HG02840 (cell line): ENCODE data around the gene MYH3.

Experiments used
- ATAC-seq: cut with Tn5 transposase; IDR thresholded peaks from one replicate; pipeline ENCODE4 v1.9.1; 2021; ENCODE audit warnings: mild to moderate bottlenecking, moderate library complexity, moderate number of reproducible peaks; ENCODE audit not compliant: unreplicated experiment, low FRiP score

The MYH3 gene

DNA sequence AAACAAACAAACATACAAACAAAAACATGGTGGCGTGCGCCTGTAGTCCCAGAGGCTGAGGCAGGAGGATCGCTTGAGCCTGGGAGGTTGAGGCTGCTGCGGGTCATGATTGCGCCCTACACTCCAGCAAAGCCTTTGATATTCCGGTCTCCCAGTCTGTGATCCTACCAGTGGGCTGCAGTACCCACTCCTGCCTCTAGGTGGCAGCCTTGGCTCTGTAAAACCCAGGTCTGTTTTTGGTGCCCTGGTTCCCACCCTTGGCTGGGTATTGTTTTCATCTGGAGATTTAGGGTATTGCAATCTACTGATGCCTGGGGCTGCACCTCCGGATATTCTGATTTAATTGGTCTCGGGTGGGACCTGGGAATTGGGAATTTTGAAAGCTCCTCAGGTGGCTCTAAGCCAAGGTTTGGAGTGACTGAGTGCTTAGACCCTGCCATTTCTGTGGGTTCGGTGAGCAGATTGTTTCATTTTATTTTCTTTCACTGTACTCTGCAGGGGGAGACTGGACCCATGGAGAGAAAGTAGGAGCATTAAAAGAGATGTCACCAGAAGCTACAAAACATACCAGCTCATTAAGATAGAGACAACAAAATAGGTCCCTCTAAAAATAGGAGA lies 40.5 kb downstream of the MYH3 start:
- ATAC-seq, result no peak

DNA sequence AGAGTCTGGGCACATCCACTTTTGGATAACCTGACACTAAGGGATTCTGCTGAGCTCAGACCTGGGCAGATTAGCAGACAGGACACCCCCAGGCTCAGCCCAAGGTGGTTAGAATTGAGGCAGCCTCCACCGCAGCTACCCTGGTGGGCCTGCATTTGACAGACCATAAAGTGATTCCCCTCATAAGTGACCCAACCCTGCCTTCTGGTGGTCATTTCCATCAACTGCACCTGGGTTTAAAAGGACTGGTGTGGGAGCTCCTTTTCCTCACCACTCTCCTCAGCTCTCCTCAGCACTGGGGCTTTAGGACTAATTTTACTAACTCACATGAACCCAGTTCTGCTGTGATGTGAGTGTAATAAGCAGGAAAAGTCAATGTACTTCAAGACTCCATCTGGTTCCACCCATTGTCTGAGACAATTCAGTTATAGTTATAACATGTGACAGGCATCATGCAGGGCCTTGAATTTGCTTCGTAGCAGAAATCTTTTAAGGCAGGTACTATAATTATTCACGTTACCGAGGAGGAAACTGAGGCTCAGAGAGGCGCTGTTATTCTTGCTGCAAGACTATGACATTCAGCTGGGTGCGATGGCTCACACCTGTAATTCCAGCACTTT lies 42.5 kb downstream of the MYH3 start:
- ATAC-seq, result no peak

DNA sequence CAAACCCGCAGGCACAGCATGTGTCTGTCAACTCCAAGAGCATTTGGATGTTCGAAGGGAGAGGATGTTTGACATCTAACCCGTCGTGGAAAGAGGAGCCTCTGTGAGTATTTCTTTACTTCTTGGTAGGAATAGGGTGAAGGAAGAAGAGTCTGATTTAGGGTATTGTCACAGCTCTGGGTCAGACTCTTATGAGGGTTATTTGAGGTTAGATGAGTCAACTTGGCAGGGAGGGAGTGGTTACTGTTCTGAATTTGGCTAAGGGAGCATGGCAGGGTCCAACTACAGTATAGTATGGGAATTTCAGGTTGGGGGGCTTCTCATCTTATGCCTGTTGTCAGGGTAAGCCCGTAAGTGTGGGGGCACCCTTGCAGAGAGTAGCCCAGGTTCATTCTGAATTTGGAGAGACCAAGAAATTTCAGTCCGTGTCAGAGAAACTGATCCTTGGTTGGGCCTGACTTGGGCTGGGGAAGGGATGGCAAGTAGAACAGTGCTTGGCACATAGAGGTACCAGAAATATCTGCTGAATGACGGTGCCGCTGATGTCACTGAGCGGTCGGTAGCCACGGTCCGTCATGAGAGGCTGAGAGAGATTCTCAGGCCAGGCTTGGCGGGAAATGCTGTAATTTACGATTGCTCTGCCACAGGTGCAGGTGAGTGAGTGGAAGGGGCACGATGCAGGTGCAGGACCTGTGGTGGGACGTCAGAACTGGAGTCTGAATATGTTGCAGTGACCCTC lies 43.2 kb downstream of the MYH3 start:
- ATAC-seq, result no peak

DNA sequence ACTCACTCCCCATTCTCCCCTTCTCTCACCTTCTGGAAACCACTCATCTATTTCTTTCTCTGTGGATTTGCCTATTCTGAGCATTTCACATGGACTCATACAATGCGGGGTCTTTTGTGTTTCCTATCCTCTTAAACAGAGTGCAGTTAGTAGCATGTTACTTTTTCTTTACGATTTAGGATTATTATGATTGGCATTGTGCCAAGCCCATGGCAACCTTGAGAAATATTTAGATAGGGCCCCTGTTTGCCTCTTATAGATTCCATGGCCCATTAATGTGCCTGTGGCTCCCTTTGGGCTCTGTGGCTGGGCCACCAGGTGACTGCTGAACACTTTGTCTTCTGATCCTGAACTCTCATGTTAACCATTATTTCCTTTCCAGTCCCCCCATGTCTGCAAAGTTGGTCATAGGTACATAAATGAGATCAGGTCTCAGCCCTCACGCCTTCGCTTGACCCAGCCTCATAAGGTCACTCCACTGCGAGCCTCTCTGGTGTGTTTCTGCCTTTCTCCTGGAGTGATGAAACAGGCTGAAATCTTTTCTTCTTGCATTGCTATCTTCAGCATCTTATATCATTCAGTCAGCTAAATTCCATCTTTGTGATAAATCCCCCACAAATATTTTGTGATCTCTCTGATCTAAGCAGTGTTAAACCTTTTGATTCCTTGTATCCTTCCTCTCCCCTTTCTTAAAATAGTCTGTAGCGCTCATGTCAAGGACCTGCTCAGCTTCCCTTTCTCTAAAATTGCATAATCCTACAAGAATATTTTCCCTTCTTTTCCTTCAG lies 44.0 kb downstream of the MYH3 start:
- ATAC-seq, result no peak

DNA sequence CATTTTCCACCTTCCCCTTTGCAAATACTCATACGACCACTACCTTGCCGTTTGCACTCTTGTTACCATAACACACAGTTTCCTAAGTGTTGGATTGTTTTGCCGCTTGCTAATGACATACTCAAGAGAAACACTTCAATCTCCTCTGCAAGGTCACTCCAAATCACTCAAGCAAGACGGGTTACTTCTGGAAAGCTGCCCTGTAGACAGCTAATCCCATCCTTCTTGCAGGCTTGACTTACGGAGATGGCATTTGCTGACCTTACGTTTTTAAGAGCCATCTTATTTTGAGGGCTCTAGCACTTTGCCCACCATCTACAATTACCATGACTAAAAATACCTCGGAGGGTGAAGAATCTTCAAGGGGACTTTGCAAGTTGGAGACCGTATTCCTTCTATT lies 46.2 kb downstream of the MYH3 start:
- no peak for ATAC-seq

DNA sequence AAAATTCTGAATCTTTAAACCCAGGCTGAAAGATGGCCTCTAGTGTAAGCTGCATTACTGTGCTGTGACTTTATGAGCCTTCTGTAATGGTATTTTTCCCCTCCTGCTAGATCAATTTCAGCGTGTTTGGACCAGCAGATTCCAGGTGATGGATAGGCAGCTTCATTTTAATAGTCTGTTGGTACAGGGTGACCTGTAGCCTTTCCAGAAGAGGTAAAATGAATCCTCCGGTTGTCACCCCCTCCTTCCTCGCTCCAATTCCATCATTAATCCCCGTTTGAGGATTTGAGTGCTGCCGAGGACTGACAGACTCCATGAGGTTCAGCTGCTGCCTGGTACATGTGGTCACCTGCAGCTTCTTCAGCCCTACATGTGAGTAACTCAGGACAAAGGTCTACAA lies 48.9 kb downstream of the MYH3 start:
- ATAC-seq, result no peak

DNA sequence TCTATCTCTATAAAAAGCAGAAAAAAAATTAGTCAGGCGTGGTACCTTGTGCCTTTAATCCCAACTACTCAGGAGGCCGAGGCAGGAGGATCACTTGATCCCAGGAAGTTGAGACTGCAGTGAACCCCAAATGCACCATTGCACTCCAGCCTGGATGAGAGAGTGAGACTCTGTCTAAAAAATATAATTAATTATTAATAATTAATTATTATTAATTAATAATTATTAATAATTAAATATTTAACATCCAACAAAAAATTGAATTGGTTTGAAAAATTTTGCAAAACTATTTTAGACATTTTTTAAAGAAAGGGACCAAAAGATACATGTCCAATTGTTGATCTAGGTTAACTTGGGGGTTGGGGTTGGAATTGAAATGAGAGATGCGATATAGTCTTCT lies 51.0 kb downstream of the MYH3 start:
- no peak for ATAC-seq

DNA sequence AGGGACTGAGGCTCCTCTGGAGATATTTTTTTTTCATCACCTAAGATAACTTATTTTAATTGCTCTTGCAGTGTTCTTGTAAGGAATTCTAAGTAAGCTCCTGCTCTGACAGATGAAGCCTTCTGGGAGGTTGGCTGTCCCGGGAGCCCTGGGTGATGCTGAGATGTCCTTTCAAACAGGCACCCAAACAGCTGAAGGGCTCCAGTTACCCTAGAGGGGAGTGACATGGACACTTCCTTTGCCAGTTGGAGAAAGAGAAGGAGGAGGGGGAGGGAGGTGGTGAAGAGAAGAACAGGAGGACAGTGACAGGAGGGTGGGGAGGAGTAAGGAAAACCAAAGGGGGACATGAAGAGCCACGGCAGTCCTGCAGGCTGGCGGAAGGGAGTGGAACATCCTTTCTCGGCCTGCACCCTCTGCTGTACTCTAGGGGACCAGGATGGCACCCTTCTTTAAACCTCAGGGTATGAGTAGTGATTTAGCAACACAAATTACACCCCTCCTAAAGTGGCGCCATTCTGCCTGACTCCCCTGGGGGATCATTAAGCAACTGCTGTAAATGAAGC lies 51.8 kb downstream of the MYH3 start:
- ATAC-seq, result no peak

DNA sequence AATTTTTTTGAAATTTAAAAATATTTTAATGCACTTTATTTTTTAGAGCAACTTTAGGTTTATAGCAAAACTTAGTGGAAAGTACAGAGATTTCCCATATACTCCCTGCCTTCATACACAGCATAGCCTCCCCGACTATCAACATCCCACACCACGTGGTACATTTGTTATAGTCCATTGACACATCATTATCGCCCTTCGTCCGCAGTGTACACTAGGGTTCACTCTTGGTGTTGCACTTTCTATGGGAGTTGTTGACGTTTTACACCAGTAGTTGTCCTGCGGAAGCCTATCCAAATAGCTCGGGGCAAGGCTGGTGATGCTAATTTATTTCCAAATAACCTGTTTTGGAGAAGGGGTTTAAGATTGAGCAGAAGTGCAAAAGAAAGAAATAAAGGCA lies 52.6 kb downstream of the MYH3 start:
- no peak for ATAC-seq

DNA sequence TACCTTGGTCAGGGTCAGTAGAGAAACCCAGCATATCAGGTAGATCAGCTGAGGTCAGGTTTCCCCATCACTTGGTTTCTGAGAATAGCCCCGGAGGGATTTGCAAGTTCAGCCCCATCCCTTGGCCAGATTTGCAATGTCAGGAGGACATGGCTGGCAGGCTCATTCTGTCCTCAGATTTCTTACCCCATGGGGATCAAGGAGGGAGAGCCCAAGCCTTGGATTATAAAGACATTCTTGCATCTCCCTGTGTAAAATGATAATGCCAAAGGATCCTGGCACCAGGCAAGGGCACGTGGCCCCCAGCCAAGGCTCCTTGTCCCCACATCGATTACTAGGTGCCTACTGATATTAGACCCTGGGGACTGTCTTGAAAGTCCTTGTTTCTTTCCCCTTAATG lies 53.2 kb downstream of the MYH3 start:
- ATAC-seq, result no peak

DNA sequence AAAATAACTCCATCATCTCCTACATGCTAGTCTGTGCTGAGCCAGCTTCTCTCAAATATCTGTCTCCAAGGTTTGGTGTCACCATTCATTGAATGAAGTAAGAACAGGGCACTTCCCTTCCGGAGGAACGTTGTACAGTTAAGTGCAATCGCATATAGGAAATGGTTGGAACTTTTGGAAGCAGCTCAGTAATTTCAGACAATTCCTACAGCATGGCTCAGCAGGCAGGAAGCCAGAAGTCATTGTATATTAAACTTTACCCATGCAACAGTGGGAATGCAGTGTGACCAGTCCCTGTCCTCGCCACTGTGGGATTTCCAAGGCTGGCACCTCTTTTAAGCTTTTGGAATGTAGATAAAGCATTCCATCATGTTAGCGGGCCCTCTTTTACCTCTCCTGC lies 56.5 kb downstream of the MYH3 start:
- ATAC-seq, result no peak

DNA sequence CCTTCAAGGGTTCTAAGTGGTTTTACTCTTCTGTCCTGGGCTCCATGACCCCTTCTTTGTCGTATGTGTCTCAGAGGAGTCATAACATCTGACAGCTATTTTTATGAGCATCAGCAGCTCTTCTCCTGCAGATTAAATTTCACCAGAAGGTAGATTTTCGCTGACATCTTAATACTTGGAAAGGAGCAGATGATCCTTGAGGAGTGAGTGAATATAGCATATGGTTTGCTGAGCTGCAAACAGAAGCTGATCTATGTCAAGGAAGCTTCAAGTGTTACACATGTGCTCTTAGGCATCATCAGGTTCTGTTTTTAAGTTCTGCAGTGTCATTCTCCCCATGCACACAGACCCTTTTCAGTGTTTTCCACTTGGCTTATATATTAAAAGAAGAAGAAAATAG lies 58.5 kb downstream of the MYH3 start:
- ATAC-seq, result no peak

DNA sequence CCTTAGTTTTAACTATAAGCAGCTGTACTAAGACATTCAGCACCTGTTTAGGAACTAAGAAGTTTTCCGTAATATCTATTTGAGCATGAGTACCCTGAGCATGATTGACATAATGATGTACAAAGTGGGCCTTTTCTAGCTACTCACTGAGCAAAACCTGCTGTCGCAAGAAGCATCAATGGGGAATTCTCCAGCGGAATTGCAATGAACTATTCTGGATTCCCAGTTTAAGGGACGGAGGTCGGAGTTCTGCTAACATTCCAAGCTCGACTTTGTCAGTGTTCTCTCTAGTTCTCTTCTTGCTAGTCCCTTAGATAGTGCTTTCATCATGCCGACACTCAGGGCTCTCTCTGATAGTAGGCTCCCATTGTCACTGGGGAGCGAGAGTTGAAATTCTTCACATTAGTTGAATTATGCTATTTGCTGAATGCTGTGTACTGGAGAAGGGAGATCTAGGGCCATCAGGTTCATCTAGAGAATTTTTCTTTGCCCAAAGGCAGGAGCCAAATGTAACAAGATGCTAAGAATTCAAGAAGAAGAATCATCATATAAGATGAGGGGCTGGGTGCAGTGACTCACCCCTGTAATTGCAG lies 67.5 kb downstream of the MYH3 start:
- no peak for ATAC-seq

DNA sequence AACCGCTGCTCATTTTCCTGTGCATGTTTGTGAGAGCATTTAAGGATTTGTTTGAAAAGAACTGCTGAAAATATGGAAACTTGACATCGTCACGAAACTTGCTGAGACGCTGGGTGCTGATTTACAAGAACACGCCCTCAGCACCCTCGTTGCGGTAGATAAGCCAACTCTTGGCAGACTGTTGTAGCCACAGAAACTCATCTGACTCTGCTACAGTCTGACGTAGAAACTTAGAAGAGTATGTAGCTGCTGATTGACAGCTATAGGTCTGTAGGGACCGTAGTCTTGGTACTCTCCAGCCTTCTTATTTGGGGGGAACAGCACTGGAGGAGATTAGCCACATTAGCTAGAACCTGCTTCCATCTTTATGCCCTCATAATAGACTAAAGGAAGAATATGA lies 71.6 kb downstream of the MYH3 start:
- ATAC-seq, result no peak

DNA sequence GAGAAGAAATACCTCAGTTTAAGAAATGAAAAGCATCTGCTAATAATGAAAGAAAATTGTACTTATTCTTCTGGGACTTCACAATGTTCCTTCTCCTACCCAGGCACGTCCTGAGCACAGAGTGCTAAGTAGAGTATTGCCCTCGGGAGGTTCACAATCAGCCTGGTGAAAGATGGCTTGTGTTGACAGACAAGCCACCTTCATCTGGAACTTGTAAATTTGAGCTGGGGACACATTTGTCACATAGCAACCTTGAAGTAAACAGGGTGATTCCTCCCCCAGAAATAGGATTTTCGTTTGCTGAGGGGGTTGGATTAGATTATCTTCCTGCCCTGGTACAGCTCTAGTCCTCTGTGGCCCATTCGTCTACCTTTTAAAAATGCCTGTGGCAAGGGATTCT lies 73.3 kb downstream of the MYH3 start:
- ATAC-seq, result no peak

DNA sequence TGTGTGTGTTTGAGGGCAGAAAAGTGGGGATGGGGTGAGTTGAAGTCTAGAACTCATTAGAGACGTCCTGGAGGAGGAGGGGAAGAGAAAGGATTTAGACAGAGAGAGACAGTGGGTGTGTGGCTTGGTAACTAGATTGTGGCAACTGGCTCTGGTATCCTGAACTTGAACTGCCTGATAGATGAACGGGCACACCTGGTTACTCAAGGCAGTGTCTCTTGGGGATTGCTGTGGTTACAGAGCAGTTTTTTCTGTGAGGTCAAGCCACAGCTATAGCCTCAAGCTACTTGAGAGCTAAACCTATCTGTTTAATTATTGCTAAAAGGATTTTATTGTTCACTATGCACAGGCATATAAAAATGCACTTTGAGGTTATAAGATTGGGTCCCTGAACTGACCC lies 77.8 kb downstream of the MYH3 start:
- no peak for ATAC-seq
